SK-N-SH treated with all-trans-retinoic acid at 6 μM for 48 hours (cell line): ENCODE measurements around the gene MERTK.

ENCODE experiments used
- ATAC-seq: fragments of 200-7000 bp; cut with Tn5 transposase; 3 replicates; pipeline ENCODE4 v1.9.1; 2020; ENCODE audit warnings: mild to moderate bottlenecking, moderate library complexity
- ARNTL ChIP-seq: fragments of 450-650 bp; formaldehyde crosslinking; IDR thresholded peaks from 2 replicates; pipeline ENCODE4 v1.5.0; 2020; ENCODE audit warnings: low read depth, mild to moderate bottlenecking, moderate library complexity, borderline replicate concordance
- BACH2 ChIP-seq: fragments of 250-450 bp; sonication (Bioruptor Pico); IDR thresholded peaks from 2 replicates; pipeline ENCODE4 v1.9.0; 2021; ENCODE audit warnings: mild to moderate bottlenecking, borderline replicate concordance
- CSDC2 ChIP-seq: fragments of 250-450 bp; sonication (Bioruptor Pico); IDR thresholded peaks from 2 replicates; pipeline ENCODE4 v1.5.0; 2020; ENCODE audit warnings: mild to moderate bottlenecking, moderate library complexity
- ESRRG ChIP-seq: fragments of 250-450 bp; sonication (Bioruptor Pico); IDR thresholded peaks from 2 replicates; pipeline ENCODE4 v1.6.1; 2021; ENCODE audit warnings: mild to moderate bottlenecking
- GLIS3 ChIP-seq: fragments of 250-450 bp; sonication (Bioruptor Pico); IDR thresholded peaks from 2 replicates; pipeline ENCODE4 v1.5.0; 2020; ENCODE audit warnings: mild to moderate bottlenecking, moderate library complexity
- ISL1 ChIP-seq: fragments of 250-450 bp; sonication (Bioruptor Pico); IDR thresholded peaks from 2 replicates; pipeline ENCODE4 v2.1.2; 2022; ENCODE audit warnings: mild to moderate bottlenecking, moderate library complexity
- OSR1 ChIP-seq: fragments of 250-450 bp; sonication (Bioruptor Pico); IDR thresholded peaks from 2 replicates; pipeline ENCODE4 v1.8.0; 2022; ENCODE audit warnings: moderate library complexity, mild to moderate bottlenecking, inconsistent platforms
- PPARA ChIP-seq: fragments of 250-450 bp; sonication (Bioruptor Pico); IDR thresholded peaks from 2 replicates; pipeline ENCODE4 v1.5.0; 2020; ENCODE audit warnings: mild to moderate bottlenecking, borderline replicate concordance
- TCF4 ChIP-seq: fragments of 250-450 bp; sonication (Bioruptor Pico); IDR thresholded peaks from 2 replicates; pipeline ENCODE4 v1.8.0; 2021; ENCODE audit warnings: mild to moderate bottlenecking, moderate library complexity, borderline replicate concordance
- TOX ChIP-seq: fragments of 250-450 bp; sonication (Bioruptor Pico); IDR thresholded peaks from 2 replicates; pipeline ENCODE4 v1.8.0; 2021; ENCODE audit warnings: mild to moderate bottlenecking, moderate library complexity, borderline replicate concordance
- ZC3H10 ChIP-seq: fragments of 250-450 bp; sonication (Bioruptor Pico); IDR thresholded peaks from 2 replicates; pipeline ENCODE4 v1.5.1; 2021; ENCODE audit warnings: mild to moderate bottlenecking, moderate library complexity
- ZFP3 ChIP-seq: fragments of 250-450 bp; sonication (Bioruptor Pico); IDR thresholded peaks from 2 replicates; pipeline ENCODE4 v1.5.0; 2020; ENCODE audit warnings: mild to moderate bottlenecking, moderate library complexity
- ZFP30 ChIP-seq: fragments of 450-650 bp; formaldehyde crosslinking; IDR thresholded peaks from 2 replicates; pipeline ENCODE4 v1.5.0; 2022; ENCODE audit warnings: mild to moderate bottlenecking, moderate library complexity
- ZNF565 ChIP-seq: fragments of 450-650 bp; formaldehyde crosslinking; conservative IDR thresholded peaks from 2 replicates; pipeline ENCODE4 v1.5.0; 2020; ENCODE audit warnings: low read depth, mild to moderate bottlenecking, moderate library complexity
- ZNF70 ChIP-seq: fragments of 450-650 bp; formaldehyde crosslinking; IDR thresholded peaks from 2 replicates; pipeline ENCODE4 v1.5.0; 2020; ENCODE audit warnings: mild to moderate bottlenecking, moderate library complexity
- ZNF8 ChIP-seq: fragments of 450-650 bp; formaldehyde crosslinking; IDR thresholded peaks from 2 replicates; pipeline ENCODE4 v1.5.0; 2020; ENCODE audit warnings: mild to moderate bottlenecking, moderate library complexity
- TF ChIP-seq, protein P1 (sequence below): fragments of 250-450 bp; sonication (Bioruptor Pico); IDR thresholded peaks from 2 replicates; pipeline ENCODE4 v1.5.0; 2020; ENCODE audit warnings: mild to moderate bottlenecking, moderate library complexity
- TF ChIP-seq, protein P2 (sequence below): fragments of 250-450 bp; sonication (Bioruptor Pico); IDR thresholded peaks from 2 replicates; pipeline ENCODE4 v1.5.1; 2020; ENCODE audit warnings: low read depth, mild to moderate bottlenecking, moderate library complexity
- TF ChIP-seq, protein P3 (sequence below): fragments of 250-450 bp; sonication (Bioruptor Pico); IDR thresholded peaks from 2 replicates; pipeline ENCODE4 v1.8.0; 2021; ENCODE audit warnings: low read depth, mild to moderate bottlenecking, moderate library complexity, borderline replicate concordance
- TF ChIP-seq, protein P4 (sequence below): fragments of 250-450 bp; sonication (Bioruptor Pico); IDR thresholded peaks from 2 replicates; pipeline ENCODE4 v1.5.1; 2021; ENCODE audit warnings: mild to moderate bottlenecking, moderate library complexity
- TF ChIP-seq, protein P5 (sequence below): fragments of 250-450 bp; sonication (Bioruptor Pico); IDR thresholded peaks from 2 replicates; pipeline ENCODE4 v1.8.0; 2020; ENCODE audit warnings: mild to moderate bottlenecking, moderate library complexity, borderline replicate concordance

The MERTK gene

DNA sequence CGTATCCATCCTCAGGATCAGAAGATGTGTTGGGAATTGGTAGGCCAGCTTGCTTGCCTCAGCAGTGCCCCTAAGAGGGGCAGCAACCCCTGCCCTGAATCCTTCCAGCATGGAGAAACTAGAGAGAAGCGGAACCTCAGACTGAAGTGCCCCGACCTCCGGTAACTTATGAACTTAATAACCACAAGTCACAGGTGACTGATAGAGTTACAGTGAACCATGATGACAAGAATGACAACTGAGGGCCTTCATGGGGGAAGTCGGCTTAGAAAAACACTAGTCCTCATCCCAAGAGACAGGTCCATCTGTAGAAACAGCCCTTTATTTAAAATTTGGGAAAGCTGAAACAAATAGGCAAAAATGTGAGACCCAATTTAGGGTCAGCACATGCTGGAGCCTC lies 114.1 kb downstream of the MERTK start (continued):
- TF ChIP-seq, protein P1, sequence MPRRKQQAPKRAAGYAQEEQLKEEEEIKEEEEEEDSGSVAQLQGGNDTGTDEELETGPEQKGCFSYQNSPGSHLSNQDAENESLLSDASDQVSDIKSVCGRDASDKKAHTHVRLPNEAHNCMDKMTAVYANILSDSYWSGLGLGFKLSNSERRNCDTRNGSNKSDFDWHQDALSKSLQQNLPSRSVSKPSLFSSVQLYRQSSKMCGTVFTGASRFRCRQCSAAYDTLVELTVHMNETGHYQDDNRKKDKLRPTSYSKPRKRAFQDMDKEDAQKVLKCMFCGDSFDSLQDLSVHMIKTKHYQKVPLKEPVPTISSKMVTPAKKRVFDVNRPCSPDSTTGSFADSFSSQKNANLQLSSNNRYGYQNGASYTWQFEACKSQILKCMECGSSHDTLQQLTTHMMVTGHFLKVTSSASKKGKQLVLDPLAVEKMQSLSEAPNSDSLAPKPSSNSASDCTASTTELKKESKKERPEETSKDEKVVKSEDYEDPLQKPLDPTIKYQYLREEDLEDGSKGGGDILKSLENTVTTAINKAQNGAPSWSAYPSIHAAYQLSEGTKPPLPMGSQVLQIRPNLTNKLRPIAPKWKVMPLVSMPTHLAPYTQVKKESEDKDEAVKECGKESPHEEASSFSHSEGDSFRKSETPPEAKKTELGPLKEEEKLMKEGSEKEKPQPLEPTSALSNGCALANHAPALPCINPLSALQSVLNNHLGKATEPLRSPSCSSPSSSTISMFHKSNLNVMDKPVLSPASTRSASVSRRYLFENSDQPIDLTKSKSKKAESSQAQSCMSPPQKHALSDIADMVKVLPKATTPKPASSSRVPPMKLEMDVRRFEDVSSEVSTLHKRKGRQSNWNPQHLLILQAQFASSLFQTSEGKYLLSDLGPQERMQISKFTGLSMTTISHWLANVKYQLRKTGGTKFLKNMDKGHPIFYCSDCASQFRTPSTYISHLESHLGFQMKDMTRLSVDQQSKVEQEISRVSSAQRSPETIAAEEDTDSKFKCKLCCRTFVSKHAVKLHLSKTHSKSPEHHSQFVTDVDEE (CRISPR knock-in tag), result no peak
- TF ChIP-seq ZNF70 (no peak), ZNF565 (CRISPR knock-in tag) (no peak), ZFP30 (CRISPR knock-in tag) (no peak)
- TF ChIP-seq, all 23 proteins: peak for 0

DNA sequence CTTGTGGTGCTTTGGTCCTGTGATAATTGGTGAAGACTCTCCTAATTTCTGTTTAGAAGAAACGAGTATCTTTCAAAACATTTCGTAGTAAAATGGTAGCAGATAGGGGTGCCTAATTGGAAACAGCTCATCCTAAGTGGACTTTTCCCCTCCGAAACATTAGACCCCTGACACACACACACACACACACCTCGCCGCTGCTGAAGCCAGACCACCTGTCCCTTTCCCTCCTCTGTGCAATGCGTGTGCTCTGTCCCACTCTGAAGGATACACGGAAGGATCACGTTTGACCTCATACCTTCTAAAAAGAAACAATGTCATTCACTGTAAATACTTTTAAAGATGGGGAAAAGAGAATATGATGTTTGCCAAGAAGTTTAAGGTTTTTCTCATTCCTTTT lies 120.4 kb downstream of the MERTK start:
- ATAC-seq, result no peak
- no peak for TF ChIP-seq OSR1 (CRISPR knock-in tag)
- no peak for TF ChIP-seq ZNF565 (CRISPR knock-in tag)
- no peak for TF ChIP-seq ESRRG
- no peak for TF ChIP-seq ZFP30 (CRISPR knock-in tag)
- TF ChIP-seq, all 23 proteins: peak for 0

DNA sequence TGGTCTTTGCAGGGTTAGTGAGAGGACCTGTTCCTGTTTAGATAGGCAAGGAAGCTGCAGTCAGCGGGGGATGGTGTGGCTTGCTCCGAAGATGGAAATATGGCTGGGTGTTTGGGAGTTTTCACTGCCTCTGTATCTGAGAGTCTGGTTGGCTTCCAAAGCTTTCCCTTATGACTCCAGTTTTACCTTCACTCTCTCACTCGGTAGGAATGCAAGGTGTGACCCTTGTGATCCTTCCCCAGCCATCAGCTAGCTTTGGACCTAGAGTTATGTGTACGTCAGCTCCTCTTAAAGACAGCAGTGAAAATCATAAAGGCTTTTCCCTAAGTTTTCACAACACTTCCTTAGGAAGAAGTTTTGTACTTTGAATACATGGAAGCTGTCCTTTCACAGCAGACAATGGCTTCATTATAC lies 121.2 kb downstream of the MERTK start:
- ATAC-seq, result no peak
- TF ChIP-seq OSR1 (CRISPR knock-in tag) (no peak), TCF4 (CRISPR knock-in tag) (no peak), PPARA (CRISPR knock-in tag) (no peak), ZNF70 (no peak), ISL1 (CRISPR knock-in tag) (no peak), TOX (no peak), CSDC2 (CRISPR knock-in tag) (no peak), ESRRG (no peak), ZNF8 (CRISPR knock-in tag) (no peak), ZC3H10 (CRISPR knock-in tag) (no peak), ARNTL (no peak), ZNF565 (CRISPR knock-in tag) (no peak), ZFP3 (CRISPR knock-in tag) (no peak)
- TF ChIP-seq, protein P2, sequence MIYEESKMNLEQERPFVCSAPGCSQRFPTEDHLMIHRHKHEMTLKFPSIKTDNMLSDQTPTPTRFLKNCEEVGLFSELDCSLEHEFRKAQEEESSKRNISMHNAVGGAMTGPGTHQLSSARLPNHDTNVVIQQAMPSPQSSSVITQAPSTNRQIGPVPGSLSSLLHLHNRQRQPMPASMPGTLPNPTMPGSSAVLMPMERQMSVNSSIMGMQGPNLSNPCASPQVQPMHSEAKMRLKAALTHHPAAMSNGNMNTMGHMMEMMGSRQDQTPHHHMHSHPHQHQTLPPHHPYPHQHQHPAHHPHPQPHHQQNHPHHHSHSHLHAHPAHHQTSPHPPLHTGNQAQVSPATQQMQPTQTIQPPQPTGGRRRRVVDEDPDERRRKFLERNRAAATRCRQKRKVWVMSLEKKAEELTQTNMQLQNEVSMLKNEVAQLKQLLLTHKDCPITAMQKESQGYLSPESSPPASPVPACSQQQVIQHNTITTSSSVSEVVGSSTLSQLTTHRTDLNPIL, result no peak
- TF ChIP-seq, protein P3, sequence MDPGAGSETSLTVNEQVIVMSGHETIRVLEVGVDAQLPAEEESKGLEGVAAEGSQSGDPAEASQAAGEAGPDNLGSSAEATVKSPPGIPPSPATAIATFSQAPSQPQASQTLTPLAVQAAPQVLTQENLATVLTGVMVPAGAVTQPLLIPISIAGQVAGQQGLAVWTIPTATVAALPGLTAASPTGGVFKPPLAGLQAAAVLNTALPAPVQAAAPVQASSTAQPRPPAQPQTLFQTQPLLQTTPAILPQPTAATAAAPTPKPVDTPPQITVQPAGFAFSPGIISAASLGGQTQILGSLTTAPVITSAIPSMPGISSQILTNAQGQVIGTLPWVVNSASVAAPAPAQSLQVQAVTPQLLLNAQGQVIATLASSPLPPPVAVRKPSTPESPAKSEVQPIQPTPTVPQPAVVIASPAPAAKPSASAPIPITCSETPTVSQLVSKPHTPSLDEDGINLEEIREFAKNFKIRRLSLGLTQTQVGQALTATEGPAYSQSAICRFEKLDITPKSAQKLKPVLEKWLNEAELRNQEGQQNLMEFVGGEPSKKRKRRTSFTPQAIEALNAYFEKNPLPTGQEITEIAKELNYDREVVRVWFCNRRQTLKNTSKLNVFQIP (CRISPR knock-in tag), result no peak
- TF ChIP-seq, protein P1 (CRISPR knock-in tag), result no peak
- TF ChIP-seq, protein P4, sequence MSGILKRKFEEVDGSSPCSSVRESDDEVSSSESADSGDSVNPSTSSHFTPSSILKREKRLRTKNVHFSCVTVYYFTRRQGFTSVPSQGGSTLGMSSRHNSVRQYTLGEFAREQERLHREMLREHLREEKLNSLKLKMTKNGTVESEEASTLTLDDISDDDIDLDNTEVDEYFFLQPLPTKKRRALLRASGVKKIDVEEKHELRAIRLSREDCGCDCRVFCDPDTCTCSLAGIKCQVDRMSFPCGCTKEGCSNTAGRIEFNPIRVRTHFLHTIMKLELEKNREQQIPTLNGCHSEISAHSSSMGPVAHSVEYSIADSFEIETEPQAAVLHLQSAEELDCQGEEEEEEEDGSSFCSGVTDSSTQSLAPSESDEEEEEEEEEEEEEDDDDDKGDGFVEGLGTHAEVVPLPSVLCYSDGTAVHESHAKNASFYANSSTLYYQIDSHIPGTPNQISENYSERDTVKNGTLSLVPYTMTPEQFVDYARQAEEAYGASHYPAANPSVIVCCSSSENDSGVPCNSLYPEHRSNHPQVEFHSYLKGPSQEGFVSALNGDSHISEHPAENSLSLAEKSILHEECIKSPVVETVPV (CRISPR knock-in tag), result no peak

DNA sequence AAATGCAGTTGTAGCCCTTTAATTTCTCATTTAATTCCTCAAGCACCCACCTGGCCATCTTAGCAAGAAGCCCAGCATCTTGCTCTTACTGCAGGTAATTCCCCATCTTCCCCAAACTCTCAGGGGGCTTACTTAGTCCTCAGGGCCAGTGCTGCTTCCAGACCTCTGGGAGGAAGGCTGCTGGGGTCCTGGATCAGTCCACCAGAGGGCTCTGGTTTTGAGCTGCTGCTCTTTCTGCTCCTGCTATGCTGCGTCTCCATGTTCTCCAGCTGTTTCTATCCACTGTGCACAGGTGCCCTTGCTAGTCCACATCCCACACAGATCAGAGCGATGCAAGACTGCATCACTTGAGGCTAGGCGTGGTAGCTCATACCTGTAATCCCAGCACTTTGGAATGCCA lies 122.2 kb downstream of the MERTK start:
- ATAC-seq, result peak; percentile 43; the same call in 1 of the 3 replicates
- TF ChIP-seq TOX, result no peak
- TF ChIP-seq ZNF8 (CRISPR knock-in tag), result no peak
- TF ChIP-seq CSDC2 (CRISPR knock-in tag), result no peak
- TF ChIP-seq, protein P5, sequence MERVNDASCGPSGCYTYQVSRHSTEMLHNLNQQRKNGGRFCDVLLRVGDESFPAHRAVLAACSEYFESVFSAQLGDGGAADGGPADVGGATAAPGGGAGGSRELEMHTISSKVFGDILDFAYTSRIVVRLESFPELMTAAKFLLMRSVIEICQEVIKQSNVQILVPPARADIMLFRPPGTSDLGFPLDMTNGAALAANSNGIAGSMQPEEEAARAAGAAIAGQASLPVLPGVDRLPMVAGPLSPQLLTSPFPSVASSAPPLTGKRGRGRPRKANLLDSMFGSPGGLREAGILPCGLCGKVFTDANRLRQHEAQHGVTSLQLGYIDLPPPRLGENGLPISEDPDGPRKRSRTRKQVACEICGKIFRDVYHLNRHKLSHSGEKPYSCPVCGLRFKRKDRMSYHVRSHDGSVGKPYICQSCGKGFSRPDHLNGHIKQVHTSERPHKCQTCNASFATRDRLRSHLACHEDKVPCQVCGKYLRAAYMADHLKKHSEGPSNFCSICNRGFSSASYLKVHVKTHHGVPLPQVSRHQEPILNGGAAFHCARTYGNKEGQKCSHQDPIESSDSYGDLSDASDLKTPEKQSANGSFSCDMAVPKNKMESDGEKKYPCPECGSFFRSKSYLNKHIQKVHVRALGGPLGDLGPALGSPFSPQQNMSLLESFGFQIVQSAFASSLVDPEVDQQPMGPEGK (CRISPR knock-in tag), result no peak
- TF ChIP-seq, protein P3 (CRISPR knock-in tag), result no peak
- no peak for TF ChIP-seq ARNTL
- TF ChIP-seq BACH2 (CRISPR knock-in tag), result no peak
- TF ChIP-seq, protein P4 (CRISPR knock-in tag), result no peak
- TF ChIP-seq GLIS3 (CRISPR knock-in tag), result no peak
